Measurements from ENCODE around the gene MRPL53. TPM values are rescaled to one million over a fixed set of nuclear protein-coding genes. Genes with fewer than 3 reads are reported as not detected.

MRPL53 gene
- total and polyA plus RNA-seq, 2 of the 13 experiments (the other 11 are each of a cell fraction or from before 2014, with no cell fraction given) = 34.3 to 51.9 TPM

GRCh38 chr2:74497777-74498499 is 25.5 kb upstream of the MRPL53 start (continued):
- TF ChIP-seq, protein P1, sequence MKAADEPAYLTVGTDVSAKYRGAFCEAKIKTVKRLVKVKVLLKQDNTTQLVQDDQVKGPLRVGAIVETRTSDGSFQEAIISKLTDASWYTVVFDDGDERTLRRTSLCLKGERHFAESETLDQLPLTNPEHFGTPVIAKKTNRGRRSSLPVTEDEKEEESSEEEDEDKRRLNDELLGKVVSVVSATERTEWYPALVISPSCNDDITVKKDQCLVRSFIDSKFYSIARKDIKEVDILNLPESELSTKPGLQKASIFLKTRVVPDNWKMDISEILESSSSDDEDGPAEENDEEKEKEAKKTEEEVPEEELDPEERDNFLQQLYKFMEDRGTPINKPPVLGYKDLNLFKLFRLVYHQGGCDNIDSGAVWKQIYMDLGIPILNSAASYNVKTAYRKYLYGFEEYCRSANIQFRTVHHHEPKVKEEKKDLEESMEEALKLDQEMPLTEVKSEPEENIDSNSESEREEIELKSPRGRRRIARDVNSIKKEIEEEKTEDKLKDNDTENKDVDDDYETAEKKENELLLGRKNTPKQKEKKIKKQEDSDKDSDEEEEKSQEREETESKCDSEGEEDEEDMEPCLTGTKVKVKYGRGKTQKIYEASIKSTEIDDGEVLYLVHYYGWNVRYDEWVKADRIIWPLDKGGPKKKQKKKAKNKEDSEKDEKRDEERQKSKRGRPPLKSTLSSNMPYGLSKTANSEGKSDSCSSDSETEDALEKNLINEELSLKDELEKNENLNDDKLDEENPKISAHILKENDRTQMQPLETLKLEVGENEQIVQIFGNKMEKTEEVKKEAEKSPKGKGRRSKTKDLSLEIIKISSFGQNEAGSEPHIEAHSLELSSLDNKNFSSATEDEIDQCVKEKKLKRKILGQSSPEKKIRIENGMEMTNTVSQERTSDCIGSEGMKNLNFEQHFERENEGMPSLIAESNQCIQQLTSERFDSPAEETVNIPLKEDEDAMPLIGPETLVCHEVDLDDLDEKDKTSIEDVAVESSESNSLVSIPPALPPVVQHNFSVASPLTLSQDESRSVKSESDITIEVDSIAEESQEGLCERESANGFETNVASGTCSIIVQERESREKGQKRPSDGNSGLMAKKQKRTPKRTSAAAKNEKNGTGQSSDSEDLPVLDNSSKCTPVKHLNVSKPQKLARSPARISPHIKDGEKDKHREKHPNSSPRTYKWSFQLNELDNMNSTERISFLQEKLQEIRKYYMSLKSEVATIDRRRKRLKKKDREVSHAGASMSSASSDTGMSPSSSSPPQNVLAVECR (CRISPR knock-in tag; IDR thresholded peaks at IDR 0.05; ENCODE audit: borderline replicate concordance) = peak; percentile 65
- TF ChIP-seq SKI (IDR thresholded peaks at IDR 0.05; ENCODE audit: partially characterized antibody) = no peak
- no peak for TF ChIP-seq SOX5 (CRISPR knock-in tag; IDR thresholded peaks at IDR 0.05; ENCODE audit: borderline replicate concordance)
- TF ChIP-seq CCAR2 (optimal IDR thresholded peaks at IDR 0.05; ENCODE audit: low read depth, low read length) = no peak
- TF ChIP-seq DMAP1 (CRISPR knock-in tag; IDR thresholded peaks at IDR 0.05) = peak; percentile 33
- no peak for TF ChIP-seq KDM3A (CRISPR knock-in tag; IDR thresholded peaks at IDR 0.05; ENCODE audit: low read depth)
- TF ChIP-seq ZNF788 (CRISPR knock-in tag; IDR thresholded peaks at IDR 0.05; ENCODE audit: borderline replicate concordance) = 0 out of 2 replicates have a peak, but pooled peaks have one; percentile 45
- no peak for TF ChIP-seq NCOR1 (IDR thresholded peaks at IDR 0.05; ENCODE audit: borderline replicate concordance, low read length)
- no peak for TF ChIP-seq SOX13 (IDR thresholded peaks at IDR 0.05)
- no peak for TF ChIP-seq SOX13 (CRISPR knock-in tag; conservative IDR thresholded peaks at IDR 0.05 in 1 of 2, IDR thresholded peaks at IDR 0.05 in 1 of 2)
- TF ChIP-seq, protein P2, sequence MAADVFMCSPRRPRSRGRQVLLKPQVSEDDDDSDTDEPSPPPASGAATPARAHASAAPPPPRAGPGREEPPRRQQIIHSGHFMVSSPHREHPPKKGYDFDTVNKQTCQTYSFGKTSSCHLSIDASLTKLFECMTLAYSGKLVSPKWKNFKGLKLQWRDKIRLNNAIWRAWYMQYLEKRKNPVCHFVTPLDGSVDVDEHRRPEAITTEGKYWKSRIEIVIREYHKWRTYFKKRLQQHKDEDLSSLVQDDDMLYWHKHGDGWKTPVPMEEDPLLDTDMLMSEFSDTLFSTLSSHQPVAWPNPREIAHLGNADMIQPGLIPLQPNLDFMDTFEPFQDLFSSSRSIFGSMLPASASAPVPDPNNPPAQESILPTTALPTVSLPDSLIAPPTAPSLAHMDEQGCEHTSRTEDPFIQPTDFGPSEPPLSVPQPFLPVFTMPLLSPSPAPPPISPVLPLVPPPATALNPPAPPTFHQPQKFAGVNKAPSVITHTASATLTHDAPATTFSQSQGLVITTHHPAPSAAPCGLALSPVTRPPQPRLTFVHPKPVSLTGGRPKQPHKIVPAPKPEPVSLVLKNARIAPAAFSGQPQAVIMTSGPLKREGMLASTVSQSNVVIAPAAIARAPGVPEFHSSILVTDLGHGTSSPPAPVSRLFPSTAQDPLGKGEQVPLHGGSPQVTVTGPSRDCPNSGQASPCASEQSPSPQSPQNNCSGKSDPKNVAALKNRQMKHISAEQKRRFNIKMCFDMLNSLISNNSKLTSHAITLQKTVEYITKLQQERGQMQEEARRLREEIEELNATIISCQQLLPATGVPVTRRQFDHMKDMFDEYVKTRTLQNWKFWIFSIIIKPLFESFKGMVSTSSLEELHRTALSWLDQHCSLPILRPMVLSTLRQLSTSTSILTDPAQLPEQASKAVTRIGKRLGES (CRISPR knock-in tag; IDR thresholded peaks at IDR 0.05; ENCODE audit: borderline replicate concordance) = no peak
- TF ChIP-seq SIX4 (CRISPR knock-in tag; IDR thresholded peaks at IDR 0.05) = no peak
- no peak for TF ChIP-seq MXD4 (CRISPR knock-in tag; IDR thresholded peaks at IDR 0.05)
- TF ChIP-seq MTA1 (CRISPR knock-in tag; IDR thresholded peaks at IDR 0.05; ENCODE audit: borderline replicate concordance) = no peak
- TF ChIP-seq ZNF768 (CRISPR knock-in tag; IDR thresholded peaks at IDR 0.05) = peak; percentile 52; the same call in 1 of the 2 replicates
- TF ChIP-seq GTF2F1 (IDR thresholded peaks at IDR 0.05; ENCODE audit: low read length) = no peak
- no peak for TF ChIP-seq ZNF460 (CRISPR knock-in tag; IDR thresholded peaks at IDR 0.05; ENCODE audit: borderline replicate concordance)
- TF ChIP-seq KDM2A (CRISPR knock-in tag; IDR thresholded peaks at IDR 0.05; ENCODE audit: borderline replicate concordance, low read depth) = peak; percentile 51
- TF ChIP-seq GLI4 (CRISPR knock-in tag; IDR thresholded peaks at IDR 0.05; ENCODE audit: borderline replicate concordance) = no peak
- TF ChIP-seq ZNF496 (CRISPR knock-in tag; IDR thresholded peaks at IDR 0.05; ENCODE audit: insufficient replicate concordance) = no peak
- TF ChIP-seq ZBTB33 (CRISPR knock-in tag; IDR thresholded peaks at IDR 0.05) = peak; percentile 74; the same call in 1 of the 2 replicates

Measured in HepG2 (cell line).